ENCODE results near the gene SPNS3. TPM values are rescaled to one million over a fixed set of nuclear protein-coding genes. Genes with fewer than 3 reads are reported as not detected.

Gene SPNS3
- polyA plus RNA-seq, 1 donor from 2014 or later, result 0.94 TPM

GRCh38 chr17:4501295-4501949 lies 67.7 kb downstream of the SPNS3 start:
- Mint-ChIP-seq H3K4me3 (no peak overlapping the region), H3K4me1 (peaks cover 15 to 22% (median 19%) of the 10 kb centered on the region in 3 donors), H3K27ac (no peak overlapping the region), H3K36me3 (peaks cover 2% of the 10 kb centered on the region), H3K27me3 (peaks cover 45% of the 10 kb centered on the region), H3K9me3 (no peaks in the 10 kb centered on the region)

GRCh38 chr17:4502466-4503154 lies 68.9 kb downstream of the SPNS3 start:
- Mint-ChIP-seq H3K27ac (peak overlapping the region in 1 of 3 donors; percentile 63), H3K36me3 (no peaks in the 10 kb centered on the region), H3K4me3 (no peak overlapping the region), H3K9me3 (no peaks in the 10 kb centered on the region), H3K27me3 (peaks cover 42% of the 10 kb centered on the region), H3K4me1 (peaks cover 8 to 15% (median 12%) of the 10 kb centered on the region in 3 donors)

- no peak overlapping the region for H3K27ac Mint-ChIP-seq
- peaks cover 42% of the 10 kb centered on the region for H3K27me3 Mint-ChIP-seq
- no peak overlapping the region for H3K4me3 Mint-ChIP-seq
Measured at GRCh38 chr17:4503283-4504025, 69.7 kb downstream of the SPNS3 start.

DNA sequence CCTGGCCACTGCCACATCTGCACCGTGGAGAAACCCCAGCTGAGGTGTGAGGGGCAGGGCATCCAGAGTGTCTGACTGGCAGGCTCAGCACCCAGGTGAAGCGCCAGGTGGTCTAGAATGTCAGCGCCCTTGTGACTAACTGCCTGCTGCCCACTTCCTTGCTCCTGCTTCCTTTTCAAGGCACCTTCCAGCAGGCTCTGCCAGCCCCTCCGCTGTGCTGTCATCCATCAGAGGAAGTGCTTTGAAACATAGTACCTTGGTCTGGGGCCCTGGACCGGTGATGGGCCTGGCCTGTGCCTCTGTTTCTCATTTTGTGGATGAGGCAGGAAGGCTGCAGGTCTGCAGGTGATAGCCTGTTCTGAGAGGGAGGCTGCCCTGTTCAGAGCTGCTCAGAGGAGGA lies 70.4 kb downstream of the SPNS3 start:
- Mint-ChIP-seq H3K27ac (no peak overlapping the region), H3K36me3 (no peaks in the 10 kb centered on the region), H3K4me1 (peaks cover 10 to 15% (median 14%) of the 10 kb centered on the region in 3 donors), H3K9me3 (no peaks in the 10 kb centered on the region), H3K27me3 (peaks cover 46% of the 10 kb centered on the region), H3K4me3 (no peak overlapping the region)

More at GRCh38 chr17:4503283-4504025, 69.7 kb downstream of the SPNS3 start:
- H3K9me3 Mint-ChIP-seq, result no peaks in the 10 kb centered on the region
- H3K4me1 Mint-ChIP-seq, result peaks cover 9 to 14% (median 11%) of the 10 kb centered on the region in 3 donors
- no peaks in the 10 kb centered on the region for H3K36me3 Mint-ChIP-seq

GRCh38 chr17:4505187-4505586 lies 71.4 kb downstream of the SPNS3 start:
- no peak overlapping the region for H3K27ac Mint-ChIP-seq
- H3K4me3 Mint-ChIP-seq, result no peak overlapping the region
- peaks cover 8 to 11% (median 10%) of the 10 kb centered on the region in 3 donors for H3K4me1 Mint-ChIP-seq
- H3K9me3 Mint-ChIP-seq, result no peaks in the 10 kb centered on the region
- peaks cover 3% of the 10 kb centered on the region for H3K36me3 Mint-ChIP-seq
- peaks cover 47% of the 10 kb centered on the region for H3K27me3 Mint-ChIP-seq

GRCh38 chr17:4506175-4506813 lies 72.6 kb downstream of the SPNS3 start:
- peaks cover 4 to 9% (median 6%) of the 10 kb centered on the region in 3 donors for H3K4me1 Mint-ChIP-seq
- H3K4me3 Mint-ChIP-seq, result no peak overlapping the region
- no peaks in the 10 kb centered on the region for H3K9me3 Mint-ChIP-seq
- H3K36me3 Mint-ChIP-seq, result peaks cover 3% of the 10 kb centered on the region
- H3K27ac Mint-ChIP-seq, result no peak overlapping the region
- H3K27me3 Mint-ChIP-seq, result peaks cover 41% of the 10 kb centered on the region

GRCh38 chr17:4506892-4507291 lies 73.2 kb downstream of the SPNS3 start:
- Mint-ChIP-seq H3K9me3 (no peaks in the 10 kb centered on the region), H3K27me3 (peaks cover 36% of the 10 kb centered on the region), H3K4me3 (no peak overlapping the region), H3K36me3 (peaks cover 3% of the 10 kb centered on the region), H3K4me1 (peaks cover 4 to 9% (median 4%) of the 10 kb centered on the region in 3 donors), H3K27ac (no peak overlapping the region)

DNA sequence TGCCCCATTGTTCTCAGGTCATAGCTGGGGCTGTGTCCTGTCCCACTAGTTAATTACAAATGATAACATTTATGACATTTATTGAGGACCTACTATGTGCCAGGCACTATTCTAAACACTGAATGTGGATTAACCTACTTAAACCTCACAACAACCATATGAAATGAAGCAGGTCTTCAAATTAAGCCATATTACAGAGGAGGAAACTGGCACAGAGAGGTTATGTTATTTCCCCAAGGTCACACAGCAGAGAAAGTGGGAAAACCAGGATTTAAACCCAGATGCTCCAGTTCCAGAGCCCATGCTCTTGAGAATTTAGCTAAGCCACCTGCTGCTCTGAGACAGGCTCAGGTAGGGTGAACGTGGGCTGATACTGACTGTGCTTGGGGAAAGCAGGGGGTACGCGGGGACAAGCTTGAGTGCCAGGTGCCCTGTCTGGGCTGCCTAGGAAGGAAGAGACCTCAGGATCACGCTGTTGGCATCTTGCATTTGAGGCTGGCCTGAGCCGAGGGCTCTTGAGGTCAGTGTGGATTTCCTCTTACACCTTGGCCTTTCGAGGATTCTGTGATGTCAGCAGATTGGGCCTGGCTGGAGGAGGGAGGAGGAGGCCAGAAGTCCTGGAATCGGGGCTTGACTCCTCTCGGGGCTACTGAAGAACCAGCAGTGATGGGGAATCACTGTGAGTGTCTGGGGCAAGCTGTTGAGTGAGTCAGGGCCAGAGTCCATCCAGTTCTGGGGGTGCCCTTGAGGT lies 73.8 kb downstream of the SPNS3 start:
- Mint-ChIP-seq H3K4me3 (peak overlapping the region in 1 of 4 donors; percentile 21), H3K4me1 (peaks cover 4 to 9% (median 4%) of the 10 kb centered on the region in 3 donors), H3K27ac (no peak overlapping the region), H3K36me3 (peaks cover 3% of the 10 kb centered on the region), H3K27me3 (peaks cover 33% of the 10 kb centered on the region), H3K9me3 (no peaks in the 10 kb centered on the region)

GRCh38 chr17:4508207-4508606 lies 74.5 kb downstream of the SPNS3 start:
- Mint-ChIP-seq H3K27me3 (peaks cover 28% of the 10 kb centered on the region), H3K4me3 (peak overlapping the region in 1 of 4 donors; percentile 17), H3K4me1 (peaks cover 4 to 9% (median 4%) of the 10 kb centered on the region in 3 donors), H3K9me3 (no peaks in the 10 kb centered on the region), H3K27ac (no peak overlapping the region), H3K36me3 (peaks cover 6% of the 10 kb centered on the region)

GRCh38 chr17:4509401-4509800 lies 75.7 kb downstream of the SPNS3 start:
- H3K4me3 Mint-ChIP-seq, result peak overlapping the region in 1 of 4 donors; percentile 17
- peaks cover 4 to 9% (median 4%) of the 10 kb centered on the region in 3 donors for H3K4me1 Mint-ChIP-seq
- H3K27ac Mint-ChIP-seq, result no peak overlapping the region
- H3K27me3 Mint-ChIP-seq, result peaks cover 21% of the 10 kb centered on the region
- peaks cover 6% of the 10 kb centered on the region for H3K36me3 Mint-ChIP-seq
- no peaks in the 10 kb centered on the region for H3K9me3 Mint-ChIP-seq

- no peaks in the 10 kb centered on the region for H3K9me3 Mint-ChIP-seq
- peaks cover 6% of the 10 kb centered on the region for H3K36me3 Mint-ChIP-seq
- peaks cover 4 to 9% (median 4%) of the 10 kb centered on the region in 3 donors for H3K4me1 Mint-ChIP-seq
- no peak overlapping the region for H3K4me3 Mint-ChIP-seq
- peaks cover 16% of the 10 kb centered on the region for H3K27me3 Mint-ChIP-seq
- H3K27ac Mint-ChIP-seq, result peak overlapping the region in 1 of 3 donors; percentile 72
Measured at GRCh38 chr17:4509923-4510617, 76.3 kb downstream of the SPNS3 start.

GRCh38 chr17:4510618-4510941 lies 76.8 kb downstream of the SPNS3 start:
- H3K4me1 Mint-ChIP-seq, result peaks cover 4 to 9% (median 4%) of the 10 kb centered on the region in 3 donors
- H3K36me3 Mint-ChIP-seq, result peaks cover 6% of the 10 kb centered on the region
- no peak overlapping the region for H3K4me3 Mint-ChIP-seq
- H3K27ac Mint-ChIP-seq, result peak overlapping the region in 1 of 3 donors; percentile 72
- H3K9me3 Mint-ChIP-seq, result no peaks in the 10 kb centered on the region
- peaks cover 15% of the 10 kb centered on the region for H3K27me3 Mint-ChIP-seq

GRCh38 chr17:4511199-4511932 lies 77.6 kb downstream of the SPNS3 start:
- H3K36me3 Mint-ChIP-seq, result peaks cover 6% of the 10 kb centered on the region
- H3K27ac Mint-ChIP-seq, result no peak overlapping the region
- H3K27me3 Mint-ChIP-seq, result peaks cover 13% of the 10 kb centered on the region
- peaks cover 4 to 9% (median 4%) of the 10 kb centered on the region in 3 donors for H3K4me1 Mint-ChIP-seq
- no peak overlapping the region for H3K4me3 Mint-ChIP-seq
- H3K9me3 Mint-ChIP-seq, result no peaks in the 10 kb centered on the region
